Fibroblast of skin of left quadriceps (primary cell): ENCODE measurements around the gene TMEM131L.

Source experiments
- DNase-seq, 2 experiments: peaks; one replicate each; pipeline ENCODE4 v3.0.0-alpha.2; 2013; ENCODE audit warnings: low read depth in 2 of 2

TMEM131L gene

GRCh38 chr4:153472122-153473037, 6.2 kb downstream of the TMEM131L start:
- no peak for DNase-seq

- DNase-seq: no peak
Measured at GRCh38 chr4:153474251-153474650, 8.1 kb downstream of the TMEM131L start.

GRCh38 chr4:153476829-153477574, 10.8 kb downstream of the TMEM131L start:
- DNase-seq: no peak

- DNase-seq: no peak
Measured at GRCh38 chr4:153479101-153479500, 12.9 kb downstream of the TMEM131L start.

GRCh38 chr4:153480704-153481103, 14.5 kb downstream of the TMEM131L start:
- no peak for DNase-seq

GRCh38 chr4:153481478-153481877, 15.3 kb downstream of the TMEM131L start:
- DNase-seq: no peak

GRCh38 chr4:153483432-153484418, 17.6 kb downstream of the TMEM131L start:
- DNase-seq: no peak

- no peak for DNase-seq
Measured at GRCh38 chr4:153485359-153485758, 19.2 kb downstream of the TMEM131L start.

GRCh38 chr4:153485860-153486259, 19.7 kb downstream of the TMEM131L start:
- no peak for DNase-seq

GRCh38 chr4:153486281-153487151, 20.4 kb downstream of the TMEM131L start:
- peak; percentile 52 to 54 for DNase-seq

GRCh38 chr4:153488006-153488891, 22.1 kb downstream of the TMEM131L start:
- no peak for DNase-seq

GRCh38 chr4:153489856-153490558, 23.8 kb downstream of the TMEM131L start:
- DNase-seq: no peak

- no peak for DNase-seq
Measured at GRCh38 chr4:153490985-153491483, 24.9 kb downstream of the TMEM131L start.

GRCh38 chr4:153494562-153494961, 28.4 kb downstream of the TMEM131L start:
- DNase-seq: no peak

GRCh38 chr4:153495480-153496193, 29.5 kb downstream of the TMEM131L start:
- DNase-seq: no peak

GRCh38 chr4:153497091-153497531, 31.0 kb downstream of the TMEM131L start:
- no peak for DNase-seq

- peak; percentile 72 to 73 for DNase-seq
Measured at GRCh38 chr4:153497988-153498967, 32.1 kb downstream of the TMEM131L start.
